Measurements from ENCODE around the gene ZDHHC13.

The ZDHHC13 gene

GRCh38 chr11:19173004-19173689, 56.2 kb downstream of the ZDHHC13 start:
- DNase-seq, result no peak

GRCh38 chr11:19173964-19174638, 57.1 kb downstream of the ZDHHC13 start:
- no peak for DNase-seq

DNA sequence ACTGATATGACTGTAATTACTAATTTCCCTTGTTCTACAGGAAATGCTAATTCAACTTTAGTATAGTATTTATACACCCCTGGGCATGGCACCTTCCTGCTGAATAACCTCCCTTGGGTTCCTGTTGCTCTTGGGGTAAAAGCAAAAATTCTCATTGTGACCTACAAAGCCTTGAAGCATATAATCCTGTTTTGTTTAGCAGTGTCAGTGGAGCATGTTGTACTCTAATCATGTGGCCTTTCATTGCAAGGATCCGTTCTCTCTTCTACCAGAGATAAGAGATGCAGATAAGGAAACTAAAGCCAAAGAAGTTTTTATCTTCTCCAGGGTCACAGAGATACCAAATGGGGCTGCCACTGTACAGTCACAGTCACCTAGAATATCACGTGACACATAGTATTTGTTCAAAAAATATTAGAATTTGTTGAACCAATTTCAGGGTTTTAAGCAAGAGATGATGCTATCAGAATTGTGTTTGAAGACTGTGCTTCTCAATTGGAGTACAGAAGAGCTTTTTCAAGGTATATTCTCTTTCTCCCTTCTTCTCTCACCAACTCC, 59.7 kb downstream of the ZDHHC13 start:
- DNase-seq, result peak; percentile 42

DNA sequence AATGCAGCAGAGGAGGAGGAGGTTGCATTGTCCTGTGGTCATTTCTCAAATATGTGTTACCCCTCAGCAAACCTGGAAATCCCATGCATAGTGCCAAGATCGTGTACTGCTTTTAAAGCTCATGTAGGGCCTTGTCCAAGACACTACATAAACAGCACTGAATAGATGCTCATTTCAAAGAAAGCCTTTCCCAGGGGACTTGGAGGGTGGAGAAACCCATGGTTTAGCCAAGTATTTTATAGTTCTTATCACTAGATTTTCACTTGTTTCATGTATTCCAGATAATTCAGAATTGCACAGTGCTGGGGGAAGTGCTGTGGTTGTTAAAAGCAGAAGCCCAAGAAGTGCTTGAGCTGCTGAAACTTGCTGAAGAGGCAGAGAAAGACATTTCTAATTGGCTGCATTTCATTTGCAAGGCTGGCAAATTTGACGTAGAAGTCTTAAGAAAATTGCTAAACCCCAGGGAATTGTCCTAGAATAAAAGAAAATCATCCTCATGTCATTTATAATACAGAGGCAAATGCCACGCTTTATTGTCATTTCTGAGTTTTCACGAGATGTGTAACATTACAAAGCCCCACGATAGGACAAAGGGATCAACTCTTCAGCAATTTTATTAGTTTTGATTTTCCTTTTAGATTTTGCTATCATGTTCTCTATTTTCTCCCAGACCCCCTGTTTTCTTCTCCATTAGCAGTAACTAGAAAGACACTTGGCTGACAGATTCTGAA, 64.7 kb downstream of the ZDHHC13 start:
- peak; percentile 58 for DNase-seq

GRCh38 chr11:19183646-19184045, 66.7 kb downstream of the ZDHHC13 start:
- DNase-seq, result peak; percentile 35

GRCh38 chr11:19185036-19185435, 68.1 kb downstream of the ZDHHC13 start:
- DNase-seq, result no peak

GRCh38 chr11:19185516-19186052, 68.6 kb downstream of the ZDHHC13 start:
- DNase-seq, result no peak

GRCh38 chr11:19187114-19187832, 70.3 kb downstream of the ZDHHC13 start:
- DNase-seq, result no peak

DNA sequence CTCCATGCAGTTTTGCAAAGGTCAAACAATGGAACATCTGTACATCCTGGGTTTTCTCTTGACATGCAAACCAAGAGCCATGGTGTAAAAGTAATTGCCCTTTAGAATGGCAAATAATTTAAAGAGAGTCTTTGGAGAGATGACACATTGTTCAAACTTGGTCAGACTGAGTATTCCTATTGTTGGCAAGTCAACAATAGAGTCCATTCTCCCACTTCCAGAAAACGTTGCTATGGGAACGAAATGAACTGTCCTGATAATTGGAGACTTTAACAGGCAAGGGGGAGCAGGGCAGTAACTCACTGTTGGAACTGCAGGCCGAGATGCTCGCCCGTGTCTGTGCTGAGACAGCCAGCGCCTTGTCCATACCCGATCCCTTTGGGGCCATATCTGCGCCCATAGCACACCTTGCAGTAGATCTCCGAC, 70.9 kb downstream of the ZDHHC13 start:
- DNase-seq, result no peak

GRCh38 chr11:19191530-19192169, 74.7 kb downstream of the ZDHHC13 start:
- DNase-seq, result no peak

DNA sequence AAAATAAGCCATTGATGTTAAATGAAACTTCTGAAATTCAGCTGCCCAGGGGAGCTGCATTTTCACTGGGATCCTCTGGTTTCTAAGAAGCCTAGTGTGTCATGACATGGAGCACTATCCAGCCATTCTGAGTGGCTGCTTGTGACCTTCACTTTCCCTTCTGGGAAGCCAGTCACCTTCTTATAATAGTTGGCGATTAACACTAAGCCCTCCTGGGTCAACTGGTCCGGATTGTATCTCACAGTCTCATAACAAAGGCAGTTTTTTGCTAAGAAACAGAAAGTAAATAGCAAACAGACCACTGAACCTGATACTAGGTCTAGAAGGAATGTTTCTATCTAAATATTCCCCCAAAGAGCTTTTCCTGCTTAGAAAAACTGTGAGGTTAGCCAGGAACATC, 76.9 kb downstream of the ZDHHC13 start:
- no peak for DNase-seq

DNA sequence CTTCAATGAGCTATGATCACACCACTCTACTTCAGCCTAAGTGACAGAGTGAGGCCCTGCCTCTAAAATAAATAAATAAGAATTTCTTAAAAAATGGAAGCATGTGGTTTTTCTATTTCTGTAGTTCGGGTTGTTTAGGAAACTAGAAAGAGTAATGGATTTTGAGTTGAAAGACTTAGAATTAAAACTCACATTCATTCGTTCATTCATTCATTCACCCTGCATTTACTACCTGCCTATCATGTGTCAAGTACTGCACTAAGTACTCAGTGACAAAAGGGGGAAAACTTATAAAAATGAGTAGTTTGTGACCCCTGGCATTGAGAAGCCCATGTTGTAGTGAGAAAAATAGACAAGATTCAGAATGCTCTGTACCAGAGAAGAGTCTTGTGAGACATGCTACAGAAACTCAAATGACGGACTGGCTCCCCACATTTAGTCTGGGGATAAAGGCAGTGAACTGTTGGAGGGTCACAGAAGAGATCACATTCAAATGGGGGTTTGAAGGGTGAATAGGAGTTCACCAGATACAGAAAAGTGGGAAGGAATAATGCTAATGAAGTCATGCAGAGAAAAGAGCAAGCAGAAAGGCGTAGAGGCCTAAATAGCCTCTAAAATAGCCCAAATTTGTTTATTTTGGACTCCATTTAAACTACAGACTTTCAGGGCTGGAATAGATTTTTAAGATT, 77.8 kb downstream of the ZDHHC13 start:
- no peak for DNase-seq

DNA sequence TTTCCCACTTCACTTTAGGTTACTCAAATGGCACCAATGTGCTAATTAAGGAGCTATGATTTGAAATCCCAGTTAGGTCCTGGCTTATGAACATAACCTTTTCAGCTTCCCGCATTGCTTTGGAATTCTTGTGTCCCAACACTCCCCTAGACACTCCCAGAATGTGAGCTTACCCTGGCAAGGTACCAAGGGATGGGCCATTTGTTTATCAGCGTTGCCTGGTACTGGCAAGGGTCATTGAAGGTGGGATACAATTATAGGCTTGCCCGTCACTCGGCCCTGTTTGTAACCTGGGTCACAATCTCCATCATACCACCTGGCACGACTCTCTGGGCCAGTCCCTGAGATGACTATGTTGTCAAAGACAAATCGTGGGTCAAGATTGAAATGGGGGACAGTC, 79.5 kb downstream of the ZDHHC13 start:
- DNase-seq, result no peak

- DNase-seq, result no peak
Measured at GRCh38 chr11:19199048-19199447, 82.1 kb downstream of the ZDHHC13 start.

GRCh38 chr11:19199771-19200170, 82.8 kb downstream of the ZDHHC13 start:
- peak; percentile 74 for DNase-seq

DNA sequence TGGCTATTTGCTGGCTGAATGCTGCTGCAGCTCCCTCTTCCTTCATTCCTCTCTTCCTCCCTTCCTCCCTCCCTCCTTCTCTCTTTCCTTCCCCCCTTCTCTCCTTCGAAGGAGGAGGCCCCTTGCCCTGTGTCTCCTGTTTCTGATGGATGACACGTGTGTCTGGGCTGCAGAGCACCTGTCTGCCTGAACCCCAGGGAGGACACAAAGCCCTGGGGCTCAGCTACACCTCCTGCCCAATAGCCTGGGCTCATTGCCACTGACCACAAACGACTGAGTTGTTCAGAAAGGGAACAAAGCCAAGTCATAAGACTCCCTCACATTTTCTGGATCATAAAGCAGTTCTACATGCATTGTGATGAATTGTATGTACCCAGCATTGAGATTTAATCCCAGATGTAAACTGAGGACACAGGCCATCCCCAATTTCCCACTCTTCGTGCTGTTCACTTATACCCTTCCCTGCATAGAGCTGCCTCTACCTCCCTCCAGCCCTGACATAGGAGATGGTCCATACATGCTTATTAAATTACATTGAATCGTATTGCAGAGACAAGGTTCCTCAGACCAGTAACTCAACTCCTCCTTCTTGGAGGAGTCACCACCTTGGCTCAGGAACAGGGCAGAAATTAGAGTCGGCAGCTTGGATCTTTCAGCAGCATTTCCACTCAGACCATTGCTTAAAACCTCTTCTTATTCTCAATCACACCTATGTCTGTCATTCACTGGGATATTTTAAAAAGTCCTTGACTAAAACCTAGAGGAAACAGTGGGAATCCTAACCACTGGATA, 83.6 kb downstream of the ZDHHC13 start:
- peak; percentile 92 for DNase-seq

GRCh38 chr11:19201737-19202605, 85.0 kb downstream of the ZDHHC13 start, which contains the start of gene CSRP3:
Gene CSRP3, minus strand, starts transcription at chr11:19201983. Its CDS starts 9,535 bp downstream, at chr11:19192448.
- peak; percentile 17 for DNase-seq

DNA sequence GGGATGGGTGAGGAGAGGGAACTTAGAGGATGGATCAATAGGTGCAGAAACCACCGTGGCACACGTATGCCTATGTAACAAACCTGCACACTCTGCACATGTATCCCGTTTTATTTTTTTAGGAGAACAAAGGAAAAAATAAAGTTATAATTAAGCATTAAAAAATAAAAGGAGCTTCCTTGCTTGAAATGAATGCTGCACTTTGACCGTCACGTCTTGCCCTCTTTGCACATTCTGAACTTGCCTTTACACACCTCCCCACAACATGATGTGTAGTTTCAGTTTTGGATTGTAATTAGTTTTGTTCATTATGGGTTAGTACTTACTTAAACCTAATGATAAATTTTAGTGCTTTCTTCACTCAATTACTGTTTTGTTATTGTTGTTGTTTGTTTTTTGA, 87.9 kb downstream of the ZDHHC13 start:
- DNase-seq, result no peak

DNA sequence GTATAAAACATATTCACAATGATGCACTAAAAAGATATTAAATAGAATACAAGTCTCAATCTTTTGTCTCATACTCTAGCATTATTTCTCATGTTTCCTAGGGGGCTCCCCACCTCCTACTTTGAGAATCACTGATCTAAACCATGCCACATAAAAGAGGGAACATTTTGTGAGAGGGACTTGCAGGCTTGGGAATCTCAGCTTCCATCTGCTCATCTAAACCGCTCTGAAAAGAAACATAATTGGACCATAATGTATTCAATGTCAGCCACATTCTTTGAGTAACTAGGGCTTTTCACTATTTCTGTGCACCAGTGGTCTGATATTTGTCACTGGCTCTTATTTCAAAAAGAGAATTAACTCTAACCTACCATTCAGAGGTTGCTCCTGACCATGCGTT, 91.2 kb downstream of the ZDHHC13 start:
- DNase-seq, result no peak
